GM19240 (cell line): ENCODE results near the gene DLG3.
"Not testable (repeated sequence)": the region's sequence is repeated elsewhere in the genome, so short reads cannot be mapped to it uniquely, and the experiment has no call there.

Experiments used
- DNase-seq: peaks from one replicate; pipeline ENCODE4 v3.0.0; 2011; ENCODE audit warnings: low spot score; ENCODE audit not compliant: insufficient read length

The DLG3 gene

GRCh38 chrX:70476934-70477733 lies 32.5 kb downstream of the DLG3 start:
- no peak for DNase-seq

- no peak for DNase-seq
Measured at GRCh38 chrX:70477734-70478075, 33.1 kb downstream of the DLG3 start.

GRCh38 chrX:70478526-70479245 lies 34.1 kb downstream of the DLG3 start:
- no peak for DNase-seq

GRCh38 chrX:70479247-70479921 lies 34.7 kb downstream of the DLG3 start:
- no peak for DNase-seq

GRCh38 chrX:70479922-70480659 lies 35.5 kb downstream of the DLG3 start:
- DNase-seq, result no peak

GRCh38 chrX:70480660-70481018 lies 36.0 kb downstream of the DLG3 start:
- no peak for DNase-seq

GRCh38 chrX:70481471-70482270 lies 37.0 kb downstream of the DLG3 start:
- no peak for DNase-seq

- DNase-seq, result no peak
Measured at GRCh38 chrX:70482300-70482699, 37.7 kb downstream of the DLG3 start.

- no peak for DNase-seq
Measured at GRCh38 chrX:70485466-70485865, 40.8 kb downstream of the DLG3 start.

GRCh38 chrX:70488856-70489255 lies 44.2 kb downstream of the DLG3 start:
- no peak for DNase-seq

GRCh38 chrX:70494441-70494840 lies 49.8 kb downstream of the DLG3 start:
- no peak for DNase-seq

- DNase-seq, result no peak
Measured at GRCh38 chrX:70496491-70496890, 51.9 kb downstream of the DLG3 start.

- DNase-seq, result no peak
Measured at GRCh38 chrX:70497026-70497425, 52.4 kb downstream of the DLG3 start.

- no peak for DNase-seq
Measured at GRCh38 chrX:70498129-70498528, 53.5 kb downstream of the DLG3 start.

GRCh38 chrX:70500826-70501225 lies 56.2 kb downstream of the DLG3 start:
- no peak for DNase-seq

GRCh38 chrX:70504772-70505450 lies 60.3 kb downstream of the DLG3 start:
- DNase-seq, result no peak

GRCh38 chrX:70505451-70505841 lies 60.8 kb downstream of the DLG3 start:
- no peak for DNase-seq

- DNase-seq, result no peak
Measured at GRCh38 chrX:70508296-70508911, 63.8 kb downstream of the DLG3 start.

GRCh38 chrX:70509078-70509477 lies 64.4 kb downstream of the DLG3 start:
- DNase-seq, result no peak

GRCh38 chrX:70515270-70515669 lies 70.6 kb downstream of the DLG3 start:
- DNase-seq, result not testable (repeated sequence)
